SH-SY5Y (cell line): ENCODE measurements around the gene FANCC.

ENCODE experiments used
- GATA2 ChIP-seq: IDR thresholded peaks from 2 replicates; pipeline ENCODE4 v1.6.1; 2011; ENCODE audit warnings: mild to moderate bottlenecking, low read depth, low read length
- GATA3 ChIP-seq: IDR thresholded peaks from 2 replicates; pipeline ENCODE4 v1.6.1; 2011; ENCODE audit warnings: low read depth, mild to moderate bottlenecking, low read length, moderate library complexity

- TF ChIP-seq GATA2 (no peak), GATA3 (no peak)
These were observed 90.6 kb downstream of the FANCC start for GRCh38 chr9:95226921-95227320.
